ENCODE measurements around the gene CST11. TPM values are rescaled to one million over a fixed set of nuclear protein-coding genes. Genes with fewer than 3 reads are reported as not detected.
"Not testable (repeated sequence)": the region's sequence is repeated elsewhere in the genome, so short reads cannot be mapped to it uniquely, and the experiment has no call there.

CST11 gene
- total RNA-seq, 1 donor from 2014 or later, result not detected

DNA sequence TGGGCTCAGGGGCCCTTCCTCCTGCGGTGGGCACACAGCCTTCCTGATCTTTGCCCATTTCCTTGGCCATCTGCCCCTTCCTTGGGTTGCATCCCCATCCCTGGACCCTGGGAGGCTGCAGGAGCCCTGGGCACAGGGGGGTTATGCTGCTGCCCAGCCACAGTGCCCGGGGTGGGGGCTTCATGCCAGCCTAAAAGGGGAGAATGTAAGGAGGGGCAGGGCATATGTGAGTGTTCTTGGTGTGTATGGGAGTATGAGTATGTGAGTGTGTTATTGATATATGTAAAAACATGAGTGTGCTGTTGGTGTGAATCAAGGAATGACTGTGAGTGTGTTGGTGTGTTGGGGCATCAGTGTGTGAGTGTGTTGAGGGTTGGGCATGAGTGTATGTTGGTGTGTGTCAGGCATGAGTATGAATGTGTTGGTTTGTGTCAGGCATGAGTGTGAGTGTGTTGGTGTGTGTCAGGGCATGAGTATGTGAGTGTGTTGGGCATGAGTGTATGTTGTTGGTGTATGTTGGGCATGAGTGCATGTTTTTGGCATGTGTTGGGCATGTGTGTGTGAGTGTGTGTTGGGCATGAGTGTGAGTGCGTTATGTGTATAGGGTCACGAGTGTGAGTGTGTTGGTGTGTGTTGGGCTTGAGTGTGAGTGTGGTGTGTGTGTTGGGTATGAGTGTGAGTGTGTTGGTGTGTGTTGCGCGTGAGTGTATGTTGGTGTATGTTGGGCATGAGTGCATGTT is 23.5 kb upstream of the CST11 start:
- Histone ChIP-seq H3K27ac (no peak overlapping the region), H3K4me3 (no peak overlapping the region), H3K4me1 (no peaks in the 10 kb centered on the region), H3K27me3 (no peaks in the 10 kb centered on the region), H3K36me3 (no peaks in the 10 kb centered on the region), H3K9me3 (no peaks in the 10 kb centered on the region)
- no peak for DNase-seq (ENCODE audit: low spot score in 2 of 2)
- TF ChIP-seq, protein P1, sequence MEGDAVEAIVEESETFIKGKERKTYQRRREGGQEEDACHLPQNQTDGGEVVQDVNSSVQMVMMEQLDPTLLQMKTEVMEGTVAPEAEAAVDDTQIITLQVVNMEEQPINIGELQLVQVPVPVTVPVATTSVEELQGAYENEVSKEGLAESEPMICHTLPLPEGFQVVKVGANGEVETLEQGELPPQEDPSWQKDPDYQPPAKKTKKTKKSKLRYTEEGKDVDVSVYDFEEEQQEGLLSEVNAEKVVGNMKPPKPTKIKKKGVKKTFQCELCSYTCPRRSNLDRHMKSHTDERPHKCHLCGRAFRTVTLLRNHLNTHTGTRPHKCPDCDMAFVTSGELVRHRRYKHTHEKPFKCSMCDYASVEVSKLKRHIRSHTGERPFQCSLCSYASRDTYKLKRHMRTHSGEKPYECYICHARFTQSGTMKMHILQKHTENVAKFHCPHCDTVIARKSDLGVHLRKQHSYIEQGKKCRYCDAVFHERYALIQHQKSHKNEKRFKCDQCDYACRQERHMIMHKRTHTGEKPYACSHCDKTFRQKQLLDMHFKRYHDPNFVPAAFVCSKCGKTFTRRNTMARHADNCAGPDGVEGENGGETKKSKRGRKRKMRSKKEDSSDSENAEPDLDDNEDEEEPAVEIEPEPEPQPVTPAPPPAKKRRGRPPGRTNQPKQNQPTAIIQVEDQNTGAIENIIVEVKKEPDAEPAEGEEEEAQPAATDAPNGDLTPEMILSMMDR (IDR thresholded peaks at IDR 0.05), result no peak
- intact Hi-C loops (cut with DNase I), result no loop called here

DNA sequence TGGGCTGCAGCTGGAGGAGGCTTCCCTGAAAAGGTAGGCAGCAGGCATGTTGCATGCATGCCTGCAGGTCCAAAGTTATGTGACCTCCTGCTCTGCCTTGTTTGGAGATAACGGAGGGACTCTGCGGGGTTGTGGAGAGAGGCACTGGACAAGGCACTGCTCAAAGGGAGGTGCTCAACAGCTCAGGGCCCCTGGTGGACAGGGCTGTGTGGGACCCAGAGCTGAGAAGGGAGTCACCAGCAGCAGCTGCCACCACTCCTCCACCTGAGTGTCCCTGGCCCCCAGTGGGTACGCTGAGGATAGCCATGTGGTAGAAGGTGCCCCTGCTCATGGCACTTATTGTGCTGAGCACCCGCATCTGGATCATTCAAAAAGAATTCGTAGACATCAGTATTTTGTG is 22.7 kb upstream of the CST11 start:
- H3K27me3 ChIP-seq, result no peaks in the 10 kb centered on the region
- intact Hi-C loops (cut with DNase I), result no loop called here
- TF ChIP-seq, protein P1 (IDR thresholded peaks at IDR 0.05), result no peak

DNA sequence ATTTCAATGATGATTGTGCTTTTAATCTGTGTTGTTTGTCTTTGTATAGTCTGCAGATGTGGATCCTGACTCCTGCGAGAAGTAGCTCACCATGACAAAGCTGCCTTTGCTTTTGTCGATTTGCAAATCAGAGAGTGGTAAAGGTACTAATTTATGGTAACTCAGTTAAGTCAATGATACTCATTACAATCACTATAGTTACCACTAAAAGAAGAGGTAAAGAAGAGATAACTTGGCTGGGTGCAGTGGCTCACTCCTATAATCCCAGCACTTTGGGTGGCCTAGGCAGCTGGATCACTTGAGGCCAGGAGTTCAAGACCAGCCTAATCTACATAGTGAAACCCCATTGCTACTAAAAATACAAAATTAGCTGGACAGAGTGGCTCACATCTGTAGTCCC is 20.6 kb upstream of the CST11 start:
- H3K9me3 ChIP-seq; H3K27ac ChIP-seq; intact Hi-C loops (cut with DNase I); DNase-seq (ENCODE audit: low spot score in 2 of 2); H3K4me3 ChIP-seq; H3K4me1 ChIP-seq; H3K36me3 ChIP-seq; H3K27me3 ChIP-seq: not testable (repeated sequence)

More for the DNA sequence above, 22.7 kb upstream of the CST11 start:
- no peak for DNase-seq (ENCODE audit: low spot score in 2 of 2)
- Histone ChIP-seq H3K36me3 (no peaks in the 10 kb centered on the region), H3K9me3 (no peaks in the 10 kb centered on the region), H3K4me1 (no peaks in the 10 kb centered on the region), H3K27ac (no peak overlapping the region), H3K4me3 (no peak overlapping the region)

DNA sequence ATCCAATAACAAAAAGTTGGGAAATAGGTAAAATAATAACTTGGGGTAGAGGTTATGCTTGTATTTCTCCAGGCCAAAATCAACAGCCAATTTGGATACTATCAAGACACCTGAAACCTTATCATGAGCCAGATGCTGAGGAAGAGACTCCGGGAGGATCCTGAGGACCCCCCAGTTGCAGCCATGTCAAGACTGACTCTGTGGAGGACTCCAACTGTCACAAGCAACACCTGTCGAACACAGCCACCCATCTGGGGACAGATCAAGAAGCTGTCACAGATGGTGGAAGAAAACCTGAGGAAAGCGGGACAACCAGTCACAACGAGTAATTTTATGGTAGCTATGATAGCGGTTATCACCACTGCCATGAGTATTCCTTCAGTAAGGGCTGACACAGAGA is 19.6 kb upstream of the CST11 start:
- H3K9me3 ChIP-seq; intact Hi-C loops (cut with DNase I); H3K36me3 ChIP-seq; H3K4me3 ChIP-seq; DNase-seq (ENCODE audit: low spot score in 2 of 2); H3K27ac ChIP-seq; H3K4me1 ChIP-seq; H3K27me3 ChIP-seq: not testable (repeated sequence)

DNA sequence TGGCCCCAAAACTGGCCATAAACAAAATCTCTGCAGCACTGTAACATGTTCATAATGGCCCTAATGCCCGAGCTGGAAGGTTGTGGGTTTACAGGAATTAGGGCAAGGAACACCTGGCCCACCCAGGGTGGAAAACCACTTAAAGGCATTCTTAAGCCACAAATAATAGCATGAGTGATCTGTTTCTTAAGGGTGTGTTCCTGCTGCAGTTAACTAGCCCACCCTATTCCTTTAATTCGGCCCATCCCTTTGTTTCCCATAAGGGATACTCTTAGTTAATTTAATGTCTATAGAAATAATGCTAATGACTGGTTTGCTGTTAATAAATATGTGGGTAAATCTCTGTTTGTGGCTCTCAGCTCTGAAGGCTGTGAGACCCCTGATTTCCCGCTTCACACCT is 14.3 kb upstream of the CST11 start:
- H3K36me3 ChIP-seq; H3K4me1 ChIP-seq; intact Hi-C loops (cut with DNase I); H3K27ac ChIP-seq; DNase-seq (ENCODE audit: low spot score in 2 of 2); H3K27me3 ChIP-seq; H3K4me3 ChIP-seq; H3K9me3 ChIP-seq: not testable (repeated sequence)

DNA sequence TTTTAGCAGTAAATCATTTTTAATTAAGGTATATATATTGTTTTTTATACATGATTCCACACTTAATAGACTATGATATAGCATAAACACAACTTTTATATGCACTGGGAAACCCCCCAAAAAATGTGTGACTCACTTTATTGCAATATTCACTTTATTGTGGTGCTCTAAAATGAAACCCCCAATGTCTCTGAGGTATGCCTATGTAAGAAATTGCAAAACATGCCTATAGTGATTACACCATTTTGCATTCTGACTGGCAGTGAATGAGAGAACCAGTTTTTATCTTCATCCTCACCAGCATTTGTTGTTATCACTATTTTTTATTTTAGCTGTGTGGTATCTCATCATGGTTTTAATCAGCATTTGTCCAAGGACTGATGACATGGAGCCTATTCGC is 8.5 kb upstream of the CST11 start:
- TF ChIP-seq, protein P1 (IDR thresholded peaks at IDR 0.05), result no peak
- H3K36me3 ChIP-seq, result no peaks in the 10 kb centered on the region
- intact Hi-C loops (cut with DNase I), result no loop called here
- H3K27me3 ChIP-seq, result no peaks in the 10 kb centered on the region
- no peak for DNase-seq (ENCODE audit: low spot score in 2 of 2)
- no peaks in the 10 kb centered on the region for H3K9me3 ChIP-seq
- H3K27ac ChIP-seq, result no peak overlapping the region
- H3K4me3 ChIP-seq, result no peak overlapping the region
- H3K4me1 ChIP-seq, result no peaks in the 10 kb centered on the region

DNA sequence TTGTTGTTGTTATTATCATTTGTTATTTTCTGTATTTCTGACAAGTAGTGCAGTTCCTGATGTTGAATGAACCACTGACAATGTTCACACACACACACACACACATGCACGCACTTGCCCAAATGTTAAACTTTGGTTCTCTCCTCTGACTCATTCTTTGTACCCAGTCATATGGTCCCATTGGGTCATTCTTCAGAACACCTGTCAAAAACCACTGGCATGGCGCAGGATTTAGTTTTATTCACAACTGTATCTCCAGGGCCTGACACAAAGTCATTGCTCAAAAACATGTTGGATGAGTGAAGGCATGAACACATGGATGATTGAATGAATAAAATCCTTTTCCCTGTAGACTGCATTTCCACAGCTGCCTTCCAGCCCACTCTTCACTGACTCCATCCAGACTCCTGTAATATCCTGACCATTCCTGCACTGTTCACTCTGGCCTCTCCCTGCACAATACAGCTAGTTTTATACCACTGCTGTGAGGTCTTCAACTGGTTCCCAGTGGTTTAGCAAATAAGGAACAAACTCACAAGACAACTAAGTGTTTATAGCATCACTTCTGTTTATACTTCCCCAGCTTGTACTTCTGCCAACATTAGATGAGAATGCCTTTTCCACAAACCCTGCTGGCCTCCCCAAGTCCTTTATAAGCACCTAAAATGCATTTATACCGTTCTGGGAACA is 6.9 kb upstream of the CST11 start:
- Histone ChIP-seq H3K36me3 (no peaks in the 10 kb centered on the region), H3K27me3 (no peaks in the 10 kb centered on the region), H3K4me1 (no peaks in the 10 kb centered on the region), H3K27ac (no peak overlapping the region), H3K4me3 (no peak overlapping the region), H3K9me3 (no peaks in the 10 kb centered on the region)
- intact Hi-C loops (cut with DNase I), result loop anchor here (10.0 kb wide), 1 partner anchor 255 kb away; no protein-coding TSS in a partner anchor
- TF ChIP-seq, protein P1 (IDR thresholded peaks at IDR 0.05), result no peak
- DNase-seq (ENCODE audit: low spot score in 2 of 2), result no peak

Measured in ascending aorta (tissue), 2 donors.